ENCODE data around the gene SCUBE1. TPM values are rescaled to one million over a fixed set of nuclear protein-coding genes. Genes with fewer than 3 reads are reported as not detected.

Gene SCUBE1
- total RNA-seq, 4 donors from 2014 or later: 0.28 to 3.7 (median 1.7) TPM

DNA sequence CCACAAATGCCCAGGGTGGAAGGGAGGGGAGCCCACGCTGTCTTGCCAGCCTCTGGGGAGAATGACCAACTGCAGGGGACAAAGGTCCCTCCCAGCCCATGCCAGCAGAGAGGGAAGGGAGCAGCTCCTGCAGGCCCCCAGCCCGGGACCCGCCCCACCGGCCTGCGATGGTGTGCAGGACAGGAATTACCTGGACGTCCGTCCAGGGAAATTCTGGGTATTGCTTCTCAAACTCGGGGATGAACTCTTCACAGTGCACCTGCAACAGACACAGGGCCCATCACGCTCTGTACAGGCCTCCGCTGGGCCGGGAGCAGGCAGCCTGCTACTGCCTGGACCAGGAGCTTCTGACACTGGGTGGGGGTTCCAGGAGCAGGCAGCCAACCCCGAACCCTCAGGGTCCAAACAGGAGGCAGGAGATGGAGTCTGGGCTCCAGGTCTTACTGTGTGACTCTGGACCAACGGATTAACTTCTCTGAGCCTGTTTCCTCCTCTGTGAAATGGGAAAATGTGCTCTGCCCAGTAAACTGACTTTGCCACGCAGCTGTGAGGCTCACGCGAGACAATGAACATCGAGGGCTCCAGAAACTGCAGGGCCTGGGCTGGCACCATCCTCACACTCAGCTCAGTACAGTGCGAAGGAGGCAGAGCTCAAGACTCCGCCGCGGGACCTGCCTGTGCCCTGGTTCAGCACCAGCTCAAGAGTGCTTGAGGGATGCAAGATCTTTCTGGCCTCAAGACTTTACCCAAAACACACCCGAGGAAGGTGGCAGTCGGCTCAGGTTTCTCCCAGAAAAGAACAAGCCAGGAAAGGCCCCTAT, 173.7 kb downstream of the SCUBE1 start:
- DNase-seq (ENCODE audit: low spot score) (no peak), ATAC-seq (ENCODE audit: low FRiP score) (no peak)
- TF ChIP-seq, protein P1, sequence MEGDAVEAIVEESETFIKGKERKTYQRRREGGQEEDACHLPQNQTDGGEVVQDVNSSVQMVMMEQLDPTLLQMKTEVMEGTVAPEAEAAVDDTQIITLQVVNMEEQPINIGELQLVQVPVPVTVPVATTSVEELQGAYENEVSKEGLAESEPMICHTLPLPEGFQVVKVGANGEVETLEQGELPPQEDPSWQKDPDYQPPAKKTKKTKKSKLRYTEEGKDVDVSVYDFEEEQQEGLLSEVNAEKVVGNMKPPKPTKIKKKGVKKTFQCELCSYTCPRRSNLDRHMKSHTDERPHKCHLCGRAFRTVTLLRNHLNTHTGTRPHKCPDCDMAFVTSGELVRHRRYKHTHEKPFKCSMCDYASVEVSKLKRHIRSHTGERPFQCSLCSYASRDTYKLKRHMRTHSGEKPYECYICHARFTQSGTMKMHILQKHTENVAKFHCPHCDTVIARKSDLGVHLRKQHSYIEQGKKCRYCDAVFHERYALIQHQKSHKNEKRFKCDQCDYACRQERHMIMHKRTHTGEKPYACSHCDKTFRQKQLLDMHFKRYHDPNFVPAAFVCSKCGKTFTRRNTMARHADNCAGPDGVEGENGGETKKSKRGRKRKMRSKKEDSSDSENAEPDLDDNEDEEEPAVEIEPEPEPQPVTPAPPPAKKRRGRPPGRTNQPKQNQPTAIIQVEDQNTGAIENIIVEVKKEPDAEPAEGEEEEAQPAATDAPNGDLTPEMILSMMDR (IDR thresholded peaks at IDR 0.05): no peak

DNA sequence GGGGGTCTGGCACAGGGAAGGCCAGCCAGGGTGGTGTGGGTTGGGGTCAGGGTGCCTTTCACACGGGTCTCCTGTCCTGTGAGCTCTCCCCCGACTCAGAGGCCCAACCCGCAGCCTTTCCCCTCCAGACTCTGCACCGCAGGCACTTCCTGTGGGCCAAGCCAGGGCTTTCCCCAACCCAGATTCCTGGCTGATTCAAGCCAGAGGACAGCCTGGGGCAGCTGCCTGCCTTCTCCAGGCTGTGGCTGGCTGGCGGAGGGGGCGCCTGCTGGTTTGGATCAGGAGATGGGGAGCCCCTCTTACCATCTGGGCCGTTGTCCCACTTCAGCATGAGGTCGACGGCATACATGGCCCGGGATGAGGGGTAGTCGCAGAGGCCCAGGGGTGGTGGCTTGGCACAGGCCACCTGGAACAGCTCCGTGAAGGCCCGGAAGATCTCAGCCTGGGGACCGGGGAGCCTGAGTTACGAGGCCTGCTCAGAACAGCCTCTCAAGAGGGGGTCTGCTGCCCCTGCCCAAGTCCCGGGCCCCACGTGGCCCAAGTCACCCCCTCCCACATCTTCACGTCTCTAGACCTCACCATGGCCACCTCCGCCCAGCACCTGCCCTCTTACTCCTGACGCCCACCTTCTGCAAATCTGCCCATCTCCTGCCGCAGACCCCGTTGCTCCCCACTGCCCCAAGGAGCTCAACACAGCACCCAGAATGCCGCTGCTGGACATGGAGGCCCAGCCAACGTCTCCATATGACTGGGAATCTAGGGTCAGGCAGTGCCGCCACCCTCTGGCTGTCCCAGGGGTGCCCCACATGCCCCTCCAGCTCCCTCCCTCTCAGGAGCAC, 174.5 kb downstream of the SCUBE1 start:
- DNase-seq (ENCODE audit: low spot score) (no peak), ATAC-seq (ENCODE audit: low FRiP score) (no peak)
- TF ChIP-seq, protein P1 (IDR thresholded peaks at IDR 0.05): no peak

DNA sequence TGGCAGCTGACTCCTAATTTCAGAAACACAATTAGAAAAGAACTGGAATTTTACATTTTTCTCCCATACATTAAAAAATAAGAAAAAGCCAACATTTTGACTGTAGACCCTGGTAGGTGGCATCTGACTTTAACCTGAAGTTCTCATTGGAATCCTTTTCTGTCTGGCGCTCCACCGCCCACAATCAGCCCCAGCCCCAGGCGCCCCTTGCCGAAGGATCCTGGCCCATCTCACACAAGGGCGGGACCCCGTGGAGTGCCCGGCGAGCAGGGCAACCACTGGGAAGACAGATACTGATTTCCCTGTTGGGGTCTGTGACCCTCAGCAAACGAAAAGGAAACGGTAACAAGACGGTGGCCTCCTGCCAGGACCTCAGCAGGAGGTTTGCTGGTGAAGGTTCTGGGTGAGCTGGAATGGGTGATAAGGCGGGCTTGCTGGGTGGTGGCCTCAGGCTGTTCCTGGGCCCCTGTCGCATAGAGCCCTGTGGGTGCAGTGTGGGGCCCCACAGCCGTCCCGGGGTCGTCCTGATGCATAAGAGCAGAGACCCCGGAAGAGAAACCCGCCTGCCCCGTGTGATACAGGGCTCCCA, 176.1 kb downstream of the SCUBE1 start:
- DNase-seq (ENCODE audit: low spot score) (no peak), ATAC-seq (ENCODE audit: low FRiP score) (no peak)
- TF ChIP-seq, protein P1 (IDR thresholded peaks at IDR 0.05): no peak

DNA sequence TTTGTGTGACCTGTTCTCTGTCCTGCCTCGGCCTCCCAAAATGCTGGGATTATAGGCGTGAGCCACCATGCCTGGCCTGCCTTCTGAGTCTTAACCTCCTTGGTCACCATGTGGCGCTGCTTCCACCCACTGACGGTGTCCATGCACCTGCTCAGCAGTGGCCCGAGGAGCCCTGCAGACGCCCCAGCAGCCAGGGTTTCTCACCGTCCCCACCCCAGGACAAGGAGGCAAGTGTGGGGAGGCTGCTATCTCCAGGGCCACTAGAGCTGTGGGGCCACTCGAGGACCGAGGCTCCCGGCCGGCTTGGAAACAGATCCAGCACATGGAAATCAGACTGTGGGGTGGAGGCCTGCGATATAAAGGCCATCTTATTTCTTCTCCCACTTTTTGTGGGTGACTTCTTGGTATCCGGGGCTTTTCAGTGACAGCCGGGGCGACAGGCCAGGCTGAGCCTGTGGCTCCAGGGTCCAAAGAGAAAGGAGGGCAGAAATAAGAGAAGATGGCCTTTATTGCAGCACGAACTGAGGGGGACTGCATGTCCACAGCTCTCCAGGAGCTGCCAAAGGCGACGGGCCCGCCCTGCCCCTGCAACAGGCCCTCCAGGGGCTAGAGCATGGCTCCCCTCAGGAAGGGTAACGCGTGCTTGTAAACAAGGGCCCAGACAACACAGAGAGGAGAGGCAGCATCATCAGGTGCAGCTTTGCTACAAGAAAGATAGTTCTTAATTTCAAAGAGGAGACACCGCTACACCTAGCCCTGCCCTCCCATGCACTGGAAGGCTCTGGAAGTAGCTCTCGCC, 176.8 kb downstream of the SCUBE1 start:
- TF ChIP-seq, protein P1 (IDR thresholded peaks at IDR 0.05): no peak
- DNase-seq (ENCODE audit: low spot score): no peak
- no peak for ATAC-seq (ENCODE audit: low FRiP score)

DNA sequence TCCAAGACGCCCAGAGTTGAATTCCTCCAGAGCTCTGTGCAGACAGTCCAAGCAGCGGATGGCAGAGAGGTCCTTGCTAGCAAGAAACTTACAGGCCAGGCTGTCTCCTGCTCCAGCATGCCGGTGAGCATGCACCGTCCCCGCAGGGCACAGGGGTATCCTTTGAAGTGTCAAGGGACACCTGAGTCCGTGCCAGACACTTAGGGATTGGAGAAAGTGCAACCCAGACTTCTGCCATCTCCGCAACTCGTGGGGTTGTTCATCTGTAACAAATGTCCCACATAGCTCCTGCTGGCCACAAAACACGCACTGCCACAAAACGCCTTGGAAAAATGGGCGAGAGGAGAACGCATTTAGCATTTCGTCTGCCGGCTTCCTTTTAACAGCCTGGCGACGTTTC, 178.5 kb downstream of the SCUBE1 start:
- TF ChIP-seq, protein P1 (IDR thresholded peaks at IDR 0.05): no peak
- no peak for DNase-seq (ENCODE audit: low spot score)
- ATAC-seq (ENCODE audit: low FRiP score): no peak

DNA sequence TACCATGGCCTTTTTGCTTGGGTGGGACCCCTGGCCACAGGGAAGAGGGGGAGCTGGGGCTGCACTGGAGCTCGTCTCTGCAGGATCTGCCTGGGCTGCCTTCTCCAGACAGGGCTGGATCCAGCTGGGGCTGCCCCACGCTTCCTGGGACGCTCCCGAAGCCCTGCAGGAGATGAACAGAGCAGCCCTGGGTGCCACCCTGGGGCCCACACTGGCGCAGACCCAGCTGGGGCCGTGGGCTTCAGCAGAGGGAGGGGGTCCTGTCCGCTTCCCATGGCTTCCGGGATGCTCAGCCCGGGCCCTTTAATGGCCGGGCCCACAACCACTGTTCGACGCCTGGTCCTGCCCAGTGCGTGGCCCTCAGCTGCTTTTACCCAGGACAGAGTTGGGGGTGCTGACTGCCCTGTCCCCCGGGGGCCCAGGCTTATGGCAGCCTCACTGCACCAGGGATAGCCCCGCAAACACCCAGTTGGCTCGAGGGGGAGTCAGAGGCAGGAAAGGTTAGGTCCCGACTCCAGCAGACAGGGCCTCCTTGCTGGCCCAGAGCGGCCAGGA, 179.9 kb downstream of the SCUBE1 start:
- DNase-seq (ENCODE audit: low spot score) (no peak), ATAC-seq (ENCODE audit: low FRiP score) (no peak)
- TF ChIP-seq, protein P1 (IDR thresholded peaks at IDR 0.05): no peak

Data from omental fat pad (tissue), 4 donors.